Activated CD8-positive, alpha-beta memory T cell treated with anti-CD3 and anti-CD28 coated beads, Interleukin-2, amount 50 U/mL, for 48 hours (primary cell): Measurements from ENCODE around the gene GPRASP3.
"Not testable (repeated sequence)": the region's sequence is repeated elsewhere in the genome, so short reads cannot be mapped to it uniquely, and the experiment has no call there.

ENCODE experiments used
- DNase-seq: peaks from one replicate; pipeline ENCODE4 v3.0.0-alpha.2; 2020

The GPRASP3 gene

GRCh38 chrX:102720237-102721168 is at the start of gene GPRASP3:
TSS of gene GPRASP3 (plus strand) at chrX:102720743. CDS start at chrX:102748996, 28,253 bp downstream.
- peak; percentile 80 for DNase-seq

GRCh38 chrX:102672856-102673255 is 47.7 kb upstream of the GPRASP3 start:
- DNase-seq: no peak

- not testable (repeated sequence) for DNase-seq
Observed at GRCh38 chrX:102677479-102677878, 43.1 kb upstream of the GPRASP3 start.

DNA sequence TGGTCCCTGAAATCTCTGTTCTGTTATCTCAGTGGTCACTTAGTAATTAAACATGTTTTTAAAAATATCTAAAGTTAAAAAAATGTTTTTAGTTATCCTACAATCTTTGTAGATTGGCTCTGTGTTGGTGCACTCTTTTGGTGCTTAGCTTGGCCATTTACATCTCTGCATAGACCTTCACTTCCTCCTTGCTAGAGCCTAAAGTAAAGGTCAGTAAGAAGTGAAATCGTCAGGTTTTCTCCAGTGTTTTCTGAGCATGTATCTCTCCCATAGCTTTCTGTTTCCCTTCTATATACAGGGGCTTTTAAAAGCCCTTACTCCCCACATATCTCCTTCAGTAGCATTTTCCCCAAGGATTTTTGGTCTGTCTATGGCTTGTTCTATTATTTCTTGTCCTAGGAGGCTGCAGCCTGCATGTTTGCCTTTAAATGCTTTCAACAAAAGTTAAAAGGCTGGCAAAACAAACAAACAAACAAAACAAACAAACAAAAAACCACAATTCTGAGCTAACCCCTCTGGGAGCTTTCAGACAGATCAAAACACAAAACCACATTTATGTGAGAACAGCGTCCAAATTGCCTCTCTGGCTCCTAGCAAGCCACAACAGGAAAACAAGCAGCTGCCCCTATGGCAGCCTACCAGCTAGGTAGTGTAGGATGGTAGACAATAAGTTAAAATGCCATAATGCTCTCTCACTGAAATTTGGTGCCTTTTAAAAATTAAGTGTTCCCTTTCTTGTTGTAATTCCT is 35.6 kb upstream of the GPRASP3 start:
- DNase-seq: no peak

DNA sequence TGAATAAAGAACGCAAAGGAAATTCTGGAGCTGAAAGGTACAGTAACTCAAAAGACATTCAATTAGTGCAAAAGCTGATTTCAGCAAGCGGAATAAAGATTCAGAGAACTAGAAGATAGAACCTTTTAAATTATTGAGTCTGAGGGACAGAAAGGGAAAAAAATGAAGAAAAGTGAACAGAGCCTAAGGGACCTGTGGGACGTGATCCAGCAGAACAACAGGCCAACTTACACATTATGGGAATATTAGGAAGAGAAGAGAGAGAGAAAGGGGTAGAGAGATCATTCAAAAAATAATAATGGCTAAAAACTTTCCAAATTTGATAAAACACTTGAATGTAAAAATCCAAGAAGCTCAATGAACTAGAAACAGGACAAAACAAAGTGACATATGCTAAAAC is 25.8 kb upstream of the GPRASP3 start:
- DNase-seq: no peak

DNA sequence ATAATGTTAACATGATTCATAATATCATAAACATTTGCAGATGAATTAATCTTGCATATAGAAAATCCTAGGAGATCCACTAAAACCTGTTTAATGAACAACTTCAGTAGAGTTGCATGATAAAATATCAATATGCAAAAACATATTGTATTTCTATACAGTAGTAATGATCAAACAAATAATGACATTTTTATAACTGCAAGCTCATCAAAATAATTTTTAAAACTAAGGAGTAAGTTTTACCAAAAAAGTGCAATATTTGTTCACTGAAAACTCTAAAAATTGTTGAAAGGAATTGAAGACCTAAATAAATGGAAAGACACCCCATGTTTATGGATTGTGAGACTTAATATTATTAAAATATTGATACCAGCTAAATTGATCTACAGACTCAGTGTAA is 24.2 kb upstream of the GPRASP3 start:
- DNase-seq: no peak

DNA sequence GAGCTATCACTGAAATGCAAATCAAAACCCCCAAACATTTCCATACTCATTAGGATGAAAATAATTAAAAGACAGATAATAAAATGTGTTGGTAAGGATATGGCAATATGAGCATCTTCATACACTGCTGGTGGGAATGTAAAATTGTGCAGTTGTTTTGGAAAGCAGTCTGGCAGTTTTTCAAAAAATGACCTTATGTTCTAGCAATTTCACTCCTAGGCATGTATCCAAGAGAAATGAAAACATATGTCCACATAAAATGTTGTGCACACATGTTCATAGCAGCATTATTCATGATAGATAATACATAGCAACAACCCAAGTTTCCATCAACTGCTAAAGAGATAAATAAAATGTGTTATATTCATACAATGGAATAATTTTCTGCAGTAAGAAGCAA is 23.0 kb upstream of the GPRASP3 start:
- DNase-seq: no peak

- DNase-seq: no peak
Observed at GRCh38 chrX:102708900-102709299, 11.6 kb upstream of the GPRASP3 start.

DNA sequence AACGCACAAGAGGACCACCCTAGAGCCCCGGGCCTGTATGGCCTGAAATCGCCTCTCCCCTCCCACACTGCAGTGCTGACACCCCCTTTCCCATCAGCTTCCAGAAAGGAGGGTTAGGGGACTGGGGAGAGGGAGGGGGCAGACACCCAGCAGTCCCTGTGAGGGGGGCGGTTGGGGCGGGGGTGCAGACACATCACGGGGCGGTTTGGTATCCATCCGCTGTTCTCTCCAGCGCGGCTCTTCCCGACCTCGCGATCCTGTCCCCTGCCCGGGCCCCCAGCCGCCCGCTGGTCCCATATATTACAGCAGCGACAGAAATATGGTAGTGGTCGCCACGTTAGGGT is 8.7 kb upstream of the GPRASP3 start:
- no peak for DNase-seq

DNA sequence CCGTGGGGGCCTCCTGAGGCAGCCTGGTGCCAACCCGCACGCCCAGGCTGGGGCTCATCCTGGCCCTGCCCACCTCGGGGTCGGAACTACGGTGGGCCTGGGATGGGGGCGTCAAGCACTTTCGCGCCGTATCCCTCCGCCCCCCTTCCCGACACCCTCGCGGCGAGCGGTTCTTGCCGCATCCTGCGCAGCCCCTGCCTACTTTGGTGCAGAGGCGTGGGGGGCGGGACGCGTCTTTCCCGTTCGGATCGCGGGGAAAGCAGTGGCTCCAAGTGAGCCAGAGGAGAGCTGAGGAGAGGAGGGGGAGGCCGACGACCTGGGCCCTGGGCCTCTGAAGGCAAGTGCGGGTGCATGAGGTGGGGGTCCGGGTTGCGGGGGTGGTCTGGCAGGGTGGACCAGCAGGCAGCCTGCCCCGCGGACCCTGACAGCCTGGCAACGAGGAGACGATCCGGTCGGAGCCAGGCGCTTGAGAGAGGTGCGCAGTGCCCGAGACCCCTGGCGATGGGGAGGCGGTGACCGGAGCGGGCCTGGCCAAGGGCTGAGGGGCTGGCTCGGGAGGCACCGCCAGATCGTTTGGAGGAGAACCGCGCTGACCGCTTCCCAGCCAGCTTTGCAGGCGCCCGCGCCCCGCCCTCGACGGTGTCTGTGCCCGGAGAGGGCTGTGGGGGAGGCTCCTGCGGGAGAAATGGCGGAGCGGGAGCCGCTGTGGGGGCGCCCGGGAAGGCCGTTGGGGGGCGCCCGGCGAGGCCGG is 8.2 kb upstream of the GPRASP3 start, which contains the start of gene GPRASP2:
TSS of gene GPRASP2 (plus strand) at position 233 of the 751 bp plus-strand sequence. CDS start 2,422 bp downstream, outside the sequence.
- DNase-seq: peak; percentile 52

DNA sequence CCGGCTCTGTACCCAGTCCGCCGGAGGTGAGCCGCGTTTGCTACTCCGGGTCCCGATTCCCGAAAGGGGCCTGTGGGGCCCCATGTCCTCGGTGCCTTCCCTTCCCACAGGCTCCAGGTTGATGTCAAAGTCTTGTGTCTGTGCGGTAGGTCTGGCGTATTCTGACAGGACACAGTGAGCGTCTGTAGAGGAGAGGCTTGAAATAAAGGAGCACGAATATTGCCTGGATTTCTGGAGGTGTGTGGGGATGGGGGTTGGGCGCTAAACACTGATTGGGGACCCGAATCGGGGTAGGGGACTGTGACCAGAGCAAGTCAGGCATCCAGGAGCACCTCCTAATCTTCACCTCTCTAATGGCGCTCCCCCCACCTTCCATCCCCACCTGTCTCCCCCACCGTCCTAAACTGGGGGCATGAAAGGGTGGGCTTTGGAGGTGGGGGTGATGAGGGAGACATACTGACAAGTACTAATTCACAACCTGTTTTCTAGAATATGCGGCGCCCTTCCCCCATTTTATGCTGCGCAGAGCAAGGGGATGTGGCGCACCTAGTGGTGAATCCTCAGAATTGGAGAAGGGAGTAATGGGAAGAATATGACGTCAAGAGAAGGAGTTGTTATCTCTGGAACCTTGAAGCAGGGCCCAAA is 7.4 kb upstream of the GPRASP3 start:
- DNase-seq: no peak

GRCh38 chrX:102714994-102715393 is 5.5 kb upstream of the GPRASP3 start:
- no peak for DNase-seq

- DNase-seq: no peak
Observed at GRCh38 chrX:102715967-102716366, 4.6 kb upstream of the GPRASP3 start.

DNA sequence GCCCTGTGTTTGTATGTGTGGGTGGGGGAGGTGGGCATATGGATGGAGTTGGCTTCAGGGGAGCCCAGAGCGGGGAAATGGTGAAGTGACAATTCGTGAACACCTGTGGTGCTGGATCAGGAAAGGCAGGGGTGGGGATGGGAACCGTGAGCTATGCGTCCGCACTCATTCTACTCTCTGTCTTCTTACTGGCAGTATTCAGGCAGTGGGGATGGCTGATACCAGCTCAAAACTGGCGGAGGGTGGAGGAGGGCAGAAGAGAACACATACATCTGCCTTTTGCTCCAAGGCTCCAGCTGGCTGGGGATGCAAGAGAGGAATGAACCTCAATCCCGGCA is 595 bp downstream of the GPRASP3 start:
- not testable (repeated sequence) for DNase-seq

GRCh38 chrX:102723456-102723855 is 2.9 kb downstream of the GPRASP3 start:
- no peak for DNase-seq

DNA sequence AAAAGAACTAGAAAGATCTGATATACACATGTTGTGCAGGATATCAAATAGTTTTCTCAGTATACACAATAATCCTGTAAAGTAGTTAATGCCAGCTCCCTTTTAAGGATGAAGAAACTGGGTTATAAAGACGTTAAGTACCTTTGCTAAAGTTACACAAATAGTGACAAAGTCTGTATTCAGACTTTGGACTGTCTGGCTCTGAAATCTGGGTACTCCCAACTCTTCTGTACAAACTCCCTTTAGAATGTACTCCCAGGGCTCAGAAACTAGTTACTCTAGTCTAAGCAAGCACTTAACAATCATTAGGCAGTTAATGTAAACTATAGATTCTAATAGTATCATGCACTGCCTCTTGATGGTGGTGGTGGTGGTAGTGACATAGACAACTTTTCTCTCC is 7.2 kb downstream of the GPRASP3 start:
- DNase-seq: no peak

DNA sequence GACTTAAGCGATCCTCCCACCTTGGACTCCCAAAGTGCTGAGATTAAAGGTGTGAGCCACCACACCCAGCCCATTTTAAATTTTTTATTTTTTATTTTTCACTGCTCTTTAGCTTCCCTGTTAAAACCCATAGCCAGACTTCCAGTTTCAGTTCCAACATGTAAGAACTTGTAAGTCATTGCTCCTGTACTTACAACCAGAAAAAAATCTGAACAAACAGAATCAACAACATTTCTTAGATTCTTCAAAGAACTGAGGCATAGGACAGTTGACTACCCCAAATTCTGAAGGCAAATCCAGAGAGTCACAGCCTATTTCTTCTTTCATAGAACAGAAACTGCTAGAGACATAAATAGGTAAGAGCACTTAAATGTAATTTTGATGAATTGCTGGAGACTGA is 8.1 kb downstream of the GPRASP3 start:
- no peak for DNase-seq

DNA sequence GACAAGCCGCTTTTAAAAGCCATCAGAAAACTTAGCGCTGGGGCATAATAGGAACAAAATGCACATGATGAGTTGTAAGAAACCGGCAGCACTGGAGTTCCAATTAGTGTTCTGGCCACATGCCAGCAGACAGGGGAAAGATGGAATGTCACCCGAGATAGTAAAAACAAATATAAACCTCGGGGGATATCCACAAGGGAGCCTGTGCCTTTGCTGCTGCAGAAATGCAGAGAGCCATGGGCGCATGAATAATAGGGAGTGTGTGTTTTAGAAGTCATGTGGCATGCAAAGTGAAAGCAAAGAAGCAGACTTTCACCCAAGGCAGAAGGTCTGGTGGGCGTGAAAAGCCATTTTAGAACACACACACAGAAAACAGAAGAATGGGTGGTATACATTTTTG is 19.1 kb downstream of the GPRASP3 start:
- DNase-seq: no peak

- no peak for DNase-seq
Observed at GRCh38 chrX:102744307-102744706, 23.8 kb downstream of the GPRASP3 start.

DNA sequence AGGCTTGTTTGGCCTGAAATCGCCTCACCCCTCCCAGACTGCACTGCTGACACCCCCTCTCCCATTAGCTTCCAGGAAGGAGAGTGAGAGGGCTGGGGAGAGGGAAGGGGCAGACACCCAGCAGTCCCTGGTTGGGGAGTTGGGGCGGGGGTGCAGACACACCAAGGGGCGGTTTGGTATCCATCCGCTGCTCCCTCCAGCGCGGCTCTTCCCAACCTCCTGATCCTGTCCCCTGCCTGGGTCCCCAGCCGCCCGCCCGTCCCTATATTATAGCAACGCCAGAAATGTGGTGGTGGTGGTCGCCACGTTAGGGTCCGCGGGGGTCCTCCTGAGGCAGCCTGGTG is 24.9 kb downstream of the GPRASP3 start:
- no peak for DNase-seq

- DNase-seq: peak; percentile 54
Observed at GRCh38 chrX:102745857-102746584, 25.5 kb downstream of the GPRASP3 start.

GRCh38 chrX:102765217-102765616 is 44.7 kb downstream of the GPRASP3 start:
- DNase-seq: no peak
